ENCODE data around the gene NLRP6.
"Not testable (repeated sequence)": the region's sequence is repeated elsewhere in the genome, so short reads cannot be mapped to it uniquely, and the experiment has no call there.

The NLRP6 gene

DNA sequence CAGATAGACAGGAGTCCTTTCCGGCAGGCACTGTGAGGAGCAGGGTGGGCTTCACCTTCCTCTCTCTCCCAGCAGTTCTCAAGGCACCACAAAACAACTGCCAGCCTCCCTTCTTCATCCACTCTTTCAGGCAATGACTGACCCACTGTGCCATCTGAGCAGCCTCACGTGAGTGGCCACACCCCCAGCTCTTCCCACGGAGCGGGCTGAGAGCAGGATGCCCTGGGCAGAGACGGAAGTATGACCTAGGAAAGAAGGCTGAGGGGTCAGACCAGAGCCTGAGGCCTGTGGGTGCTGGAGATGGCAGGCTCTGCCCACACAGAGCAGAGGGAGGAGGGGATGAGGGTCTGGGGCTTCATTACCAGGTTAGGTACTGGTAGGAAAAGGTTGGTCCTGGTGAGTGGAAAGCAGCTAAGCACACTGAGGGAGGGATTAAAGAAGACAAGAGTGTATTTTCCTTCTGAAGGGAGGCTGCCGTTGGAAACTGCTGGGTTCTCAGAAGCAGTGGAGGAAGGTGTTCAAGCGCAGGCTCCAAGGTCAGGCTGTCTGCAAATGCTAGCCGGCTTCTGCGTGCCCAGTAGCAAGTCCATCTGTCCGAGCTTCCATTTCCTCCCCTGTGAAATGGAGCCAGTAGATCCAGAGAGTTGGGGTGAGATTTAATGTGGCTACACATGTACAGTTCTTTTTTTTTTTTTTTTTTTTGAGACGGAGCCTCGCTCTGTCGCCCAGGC is 4.6 kb downstream of the NLRP6 start:
- DNase-seq, result no peak

DNA sequence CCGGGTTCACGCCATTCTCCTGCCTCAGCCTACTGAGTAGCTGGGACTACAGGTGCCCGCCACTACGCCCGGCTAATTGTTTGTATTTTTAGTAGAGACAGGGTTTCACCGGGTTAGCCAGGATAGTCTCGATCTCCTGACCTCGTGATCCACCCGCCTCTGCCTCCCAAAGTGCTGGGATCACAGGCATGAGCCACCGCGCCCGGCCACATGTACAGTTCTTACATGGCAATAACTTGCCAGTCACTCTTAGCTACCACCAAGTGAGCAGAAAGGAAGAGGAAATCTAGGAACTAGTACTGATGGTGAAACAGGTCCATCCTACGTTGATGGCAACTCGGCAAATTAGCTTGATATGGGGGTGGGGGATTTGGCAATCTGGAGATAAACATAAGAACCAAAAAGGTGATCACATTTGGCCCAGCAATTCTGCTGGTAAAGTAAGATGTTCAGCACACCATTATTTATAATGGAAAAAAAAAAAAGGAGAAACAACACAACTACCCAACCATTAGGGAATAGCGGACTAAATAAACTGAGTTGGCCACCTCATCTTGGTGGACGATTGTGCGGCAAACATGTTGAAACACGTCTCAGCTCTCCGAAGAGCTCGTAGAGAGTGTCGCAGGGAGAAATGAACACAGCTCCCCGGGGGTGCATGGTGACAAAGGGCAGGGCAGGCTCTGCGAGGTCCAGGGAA is 5.3 kb downstream of the NLRP6 start:
- no peak for DNase-seq

DNA sequence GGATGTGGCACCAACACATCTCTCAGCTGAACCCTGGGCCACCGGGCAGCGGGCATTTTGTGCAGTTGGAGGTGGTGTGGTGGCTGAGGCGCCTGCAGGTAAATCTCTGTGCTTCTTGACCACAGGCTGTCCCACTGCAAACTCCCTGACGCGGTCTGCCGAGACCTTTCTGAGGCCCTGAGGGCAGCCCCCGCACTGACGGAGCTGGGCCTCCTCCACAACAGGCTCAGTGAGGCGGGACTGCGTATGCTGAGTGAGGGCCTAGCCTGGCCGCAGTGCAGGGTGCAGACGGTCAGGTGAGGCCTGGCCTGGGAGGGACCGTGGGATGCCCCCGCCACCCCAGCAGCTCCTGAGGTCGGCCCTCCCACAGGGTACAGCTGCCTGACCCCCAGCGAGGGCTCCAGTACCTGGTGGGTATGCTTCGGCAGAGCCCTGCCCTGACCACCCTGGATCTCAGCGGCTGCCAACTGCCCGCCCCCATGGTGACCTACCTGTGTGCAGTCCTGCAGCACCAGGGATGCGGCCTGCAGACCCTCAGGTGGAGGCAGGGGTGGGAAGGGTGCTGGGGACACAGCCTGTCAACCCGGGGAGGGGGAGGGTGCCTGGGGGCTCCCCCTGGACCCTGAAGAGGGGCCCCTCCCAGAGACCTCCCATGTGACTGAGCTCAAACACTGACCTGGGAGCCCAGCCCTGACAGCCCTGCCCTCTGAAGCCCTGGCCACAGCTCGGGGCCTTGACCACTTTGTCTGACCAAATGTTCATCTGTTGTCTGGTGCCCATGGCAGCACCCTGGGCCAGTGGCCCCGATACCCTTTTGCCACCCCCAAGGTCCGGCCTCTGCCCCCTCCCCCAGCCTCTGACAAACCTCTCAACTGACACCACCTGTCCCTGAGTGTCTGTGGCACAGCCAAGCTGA is 6.2 kb downstream of the NLRP6 start:
- DNase-seq, result no peak

GRCh38 chr11:285021-285893 is 7.0 kb downstream of the NLRP6 start:
- no peak for DNase-seq

DNA sequence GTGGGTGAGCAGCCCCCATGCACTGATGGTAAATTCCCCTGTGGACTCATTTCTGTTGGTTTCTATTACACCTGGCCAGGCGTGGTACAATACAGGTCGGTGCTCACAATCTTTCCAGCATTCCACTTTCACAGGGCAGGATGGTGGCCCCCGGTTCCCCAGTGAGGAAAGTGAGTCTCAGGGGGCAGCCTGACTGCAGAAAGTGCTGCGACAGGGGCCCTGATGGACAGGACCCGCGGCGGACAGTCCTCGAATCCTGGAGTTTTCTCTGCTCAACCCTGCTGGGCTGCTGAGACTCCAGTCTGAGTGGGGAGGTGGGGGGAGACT is 7.7 kb downstream of the NLRP6 start:
- DNase-seq, result no peak

- not testable (repeated sequence) for DNase-seq
Observed at GRCh38 chr11:286977-287820, 9.0 kb downstream of the NLRP6 start.

DNA sequence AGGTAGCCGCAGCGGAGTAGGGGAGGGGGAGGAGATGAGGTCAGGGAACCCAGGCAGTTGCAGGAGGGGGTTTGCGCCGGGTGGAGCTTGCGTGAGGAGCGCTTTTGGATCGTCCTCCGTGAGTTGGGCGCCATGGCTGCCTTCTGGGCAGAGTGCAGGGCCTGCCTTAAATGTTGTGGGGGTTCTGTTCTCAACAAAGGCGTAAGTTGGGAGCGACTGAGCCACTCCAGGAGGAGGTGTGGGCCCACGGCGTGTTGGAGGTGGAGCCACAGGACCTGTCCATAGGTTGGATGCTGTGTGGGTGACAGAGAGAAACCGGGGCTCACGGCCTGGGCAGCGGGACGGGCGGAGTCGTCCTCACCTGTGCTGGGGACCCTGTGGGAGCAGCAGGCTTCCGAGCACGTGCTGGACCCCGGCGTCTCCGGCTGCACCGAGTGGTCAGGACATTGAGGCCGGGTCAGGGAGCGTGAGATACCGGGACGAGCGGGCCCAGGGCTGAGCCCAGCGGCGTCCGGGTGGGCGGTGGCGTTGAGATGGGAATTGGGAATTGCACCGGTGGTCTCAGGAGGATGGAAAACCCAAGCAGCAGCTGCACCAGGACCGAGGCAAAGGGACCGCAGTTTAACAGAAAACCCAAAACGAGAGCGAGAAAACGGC is 9.7 kb downstream of the NLRP6 start:
- DNase-seq, result no peak

- no peak for DNase-seq
Observed at GRCh38 chr11:288478-289397, 10.5 kb downstream of the NLRP6 start, which contains the start of gene PGGHG. Gene PGGHG, plus strand, starts transcription at chr11:289126. Its CDS starts 691 bp downstream, at chr11:289817.

- no peak for DNase-seq
Observed at GRCh38 chr11:289398-289711, 11.1 kb downstream of the NLRP6 start.

- no peak for DNase-seq
Observed at GRCh38 chr11:289712-290620, 11.8 kb downstream of the NLRP6 start.

- DNase-seq, result no peak
Observed at GRCh38 chr11:290621-291231, 12.5 kb downstream of the NLRP6 start.

DNA sequence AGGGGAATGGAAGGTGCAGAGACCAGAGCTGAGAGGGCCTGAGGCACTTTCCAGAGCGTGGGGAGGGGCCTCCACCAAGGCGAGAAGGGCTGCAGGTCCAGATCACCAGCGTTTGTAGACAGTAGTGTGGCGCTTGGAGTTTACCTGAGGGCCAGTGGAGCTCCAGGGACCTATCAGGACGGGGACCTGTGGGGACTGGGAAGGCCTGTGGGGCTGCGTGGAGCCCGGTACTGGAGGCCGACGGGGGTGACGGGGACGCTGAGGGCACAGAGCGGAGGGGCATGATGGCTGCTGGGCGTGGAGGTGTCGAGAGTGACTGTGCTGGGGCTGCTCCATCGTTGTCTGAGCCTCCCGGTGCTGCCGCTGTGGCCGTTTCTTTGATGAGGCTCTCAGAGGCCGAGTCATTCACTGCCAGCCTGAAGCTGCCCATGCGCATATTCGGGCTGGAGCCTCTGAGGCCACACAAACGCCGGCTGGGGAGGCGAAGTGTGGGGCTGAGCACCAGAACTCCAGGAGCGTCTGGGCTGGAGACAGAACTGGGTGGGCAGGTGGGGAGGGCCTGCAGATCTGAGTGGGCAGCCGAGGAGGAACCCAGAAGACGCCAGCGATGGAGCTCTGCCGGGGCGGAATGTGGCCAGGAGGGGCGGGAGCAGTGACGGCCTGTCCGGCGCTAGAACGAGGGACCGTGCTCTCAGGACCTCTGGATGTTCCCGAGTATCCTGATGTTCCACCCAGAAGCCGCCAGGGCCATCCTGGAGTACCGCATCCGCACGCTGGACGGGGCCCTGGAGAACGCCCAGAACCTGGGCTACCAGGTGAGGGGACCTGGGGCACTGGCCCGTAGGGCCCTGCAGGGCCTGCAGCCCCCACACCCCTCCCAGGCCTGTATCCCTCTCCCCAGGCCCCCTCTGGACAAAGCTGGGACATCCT is 13.3 kb downstream of the NLRP6 start:
- DNase-seq, result no peak

DNA sequence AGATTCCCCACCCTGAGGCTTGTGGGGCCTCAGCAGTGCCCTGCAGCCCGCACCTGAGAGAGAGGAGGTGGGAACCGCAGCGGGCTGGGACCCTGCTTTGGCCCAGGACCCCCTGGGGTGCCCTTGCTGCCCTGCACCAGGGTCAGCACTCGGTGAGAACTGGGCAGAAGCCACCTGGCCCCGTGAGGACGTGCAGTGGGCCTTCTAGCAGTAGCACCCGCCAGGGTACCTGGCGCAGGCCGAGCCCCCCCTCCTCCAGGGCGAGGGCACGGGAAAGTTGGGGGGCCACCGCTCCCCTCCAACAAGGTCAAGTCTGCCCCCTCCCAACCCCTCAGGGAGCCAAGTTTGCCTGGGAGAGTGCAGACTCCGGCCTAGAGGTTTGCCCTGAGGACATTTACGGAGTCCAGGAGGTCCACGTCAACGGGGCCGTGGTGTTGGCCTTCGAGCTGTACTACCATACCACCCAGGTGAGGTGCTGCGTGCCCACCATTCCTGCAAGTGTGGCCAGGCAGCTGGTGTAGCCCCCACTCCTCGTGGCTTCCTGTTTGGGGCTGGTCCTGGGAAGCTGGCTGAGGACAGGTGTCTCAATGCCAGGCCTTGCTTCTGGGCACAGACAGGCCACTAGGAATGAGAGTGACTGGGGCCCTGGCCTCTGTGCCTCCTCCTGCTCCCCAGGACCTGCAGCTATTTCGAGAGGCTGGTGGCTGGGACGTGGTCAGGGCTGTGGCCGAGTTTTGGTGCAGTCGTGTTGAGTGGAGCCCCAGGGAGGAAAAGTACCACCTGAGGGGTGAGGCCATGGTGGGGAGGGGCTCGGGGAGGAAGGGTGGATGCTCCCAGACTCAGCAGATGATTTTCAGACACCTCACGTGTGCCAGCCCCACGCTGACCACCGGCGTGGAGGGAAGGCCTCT is 14.3 kb downstream of the NLRP6 start:
- no peak for DNase-seq

- no peak for DNase-seq
Observed at GRCh38 chr11:293271-293851, 15.2 kb downstream of the NLRP6 start.

- DNase-seq, result no peak
Observed at GRCh38 chr11:293852-294661, 15.8 kb downstream of the NLRP6 start.
